Body of pancreas (tissue), 4 donors: ENCODE measurements around the gene MSS51. TPM values are rescaled to one million over a fixed set of nuclear protein-coding genes. Genes with fewer than 3 reads are reported as not detected.
"Not testable (repeated sequence)": the region's sequence is repeated elsewhere in the genome, so short reads cannot be mapped to it uniquely, and the experiment has no call there.

Experiments
- ATAC-seq: fragments of 150-250 bp; one replicate; pipeline ENCODE4 v1.9.1; 2016
- DNase-seq, 4 donors: peaks; one replicate each; pipeline ENCODE4 v3.0.0-alpha.2; 2019
- H3K27ac ChIP-seq, 4 donors: fragments of 200-600 bp; sonication (generic); 1 replicate in 3 of 4; 2 replicates in 1 of 4; pipeline versions ENCODE4 v1.5.1 to v1.6.1; 2016 to 2019; ENCODE audit warnings: mild to moderate bottlenecking in 1 of 4, mixed read lengths in 1 of 4, moderate library complexity in 1 of 4
- H3K27me3 ChIP-seq, 2 donors: fragments of 200-600 bp; sonication (generic); one replicate each; pipeline ENCODE4 v1.6.0; 2016; ENCODE audit warnings: mild to moderate bottlenecking in 1 of 2
- H3K36me3 ChIP-seq, 2 donors: fragments of 200-600 bp; sonication (generic); replicated peaks in 1 of 2; 2 replicates each; pipeline ENCODE4 v1.5.1; 2016; ENCODE audit warnings: low read depth in 2 of 2; ENCODE audit not compliant: insufficient read depth in 1 of 2
- H3K4me1 ChIP-seq: fragments of 200-600 bp; sonication (generic); one replicate; pipeline ENCODE4 v1.6.0; 2016
- H3K4me3 ChIP-seq, 2 donors: fragments of 200-600 bp; sonication (generic); 1 replicate in 1 of 2; 2 replicates in 1 of 2; pipeline ENCODE4 v1.5.1; 2016 to 2019
- H3K9me3 ChIP-seq, 3 donors: fragments of 200-600 bp; sonication (generic); 1 replicate in 2 of 3; 2 replicates in 1 of 3; pipeline ENCODE4 v1.5.1; 2016
- POLR2A ChIP-seq, 3 donors: fragments of 450-650 bp; IDR thresholded peaks; one replicate each; pipeline ENCODE4 v1.6.1; 2016; ENCODE audit warnings: antibody characterized with exemption in 3 of 3, mild to moderate bottlenecking in 2 of 3
- WGBS, 2 donors: methylation state at CpG; one replicate each; pipeline ENCODE4 v1.1.5; 2017; 5-methylcytosine and 5-hydroxymethylcytosine counted together
- intact Hi-C: fragments of 100-400 bp; cut with DNase I; formaldehyde crosslinking; loops from one replicate; pipeline ENCODE4 v1.15.1; 2023
- total RNA-seq, 2 donors: library from RNA; depleted of rRNA; stranded (reverse); fragments of >200 nt; gene quantifications; one replicate each; pipeline ENCODE4 v1.1.0, GENCODE V29; 2016
- TF ChIP-seq, protein P1 (sequence below), 7 experiments: fragments of 450-650 bp in 4 of 7; fragments of 200-600 bp in 3 of 7; sonication (generic) in 3 of 7; IDR thresholded peaks; one replicate each; pipeline ENCODE4 v1.5.1; 2016 to 2019; ENCODE audit warnings: antibody characterized with exemption in 7 of 7

Gene MSS51
- total RNA-seq, 2 donors from 2014 or later, result 2.3 to 3.9 TPM

DNA sequence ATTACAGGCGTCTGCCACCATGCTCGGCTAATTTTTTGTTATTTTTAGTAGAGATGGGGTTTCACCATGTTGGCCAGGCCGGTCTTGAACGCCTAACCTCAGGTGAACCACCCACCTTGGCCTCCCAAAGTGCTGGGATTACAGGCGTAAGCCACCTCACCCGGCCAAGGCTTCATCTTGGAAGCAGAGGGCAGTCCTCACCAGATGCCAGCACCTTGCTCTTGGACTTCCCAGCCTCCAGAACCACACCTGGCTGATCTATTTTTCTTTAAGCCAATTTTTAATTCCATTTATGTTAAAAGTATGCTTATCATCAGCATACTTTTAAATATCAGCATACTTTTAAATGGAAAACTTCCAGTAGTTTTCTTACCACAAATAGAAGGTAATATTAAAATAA lies 31.7 kb downstream of the MSS51 start:
- intact Hi-C loops, result no loop called here
- WGBS, 2 donors, result 96 to 98% methylated on average over 6 of the region's 6 CpGs
- H3K36me3 ChIP-seq, result peaks cover 0 to 2% of the 10 kb centered on the region in 2 donors
- TF ChIP-seq, protein P1, sequence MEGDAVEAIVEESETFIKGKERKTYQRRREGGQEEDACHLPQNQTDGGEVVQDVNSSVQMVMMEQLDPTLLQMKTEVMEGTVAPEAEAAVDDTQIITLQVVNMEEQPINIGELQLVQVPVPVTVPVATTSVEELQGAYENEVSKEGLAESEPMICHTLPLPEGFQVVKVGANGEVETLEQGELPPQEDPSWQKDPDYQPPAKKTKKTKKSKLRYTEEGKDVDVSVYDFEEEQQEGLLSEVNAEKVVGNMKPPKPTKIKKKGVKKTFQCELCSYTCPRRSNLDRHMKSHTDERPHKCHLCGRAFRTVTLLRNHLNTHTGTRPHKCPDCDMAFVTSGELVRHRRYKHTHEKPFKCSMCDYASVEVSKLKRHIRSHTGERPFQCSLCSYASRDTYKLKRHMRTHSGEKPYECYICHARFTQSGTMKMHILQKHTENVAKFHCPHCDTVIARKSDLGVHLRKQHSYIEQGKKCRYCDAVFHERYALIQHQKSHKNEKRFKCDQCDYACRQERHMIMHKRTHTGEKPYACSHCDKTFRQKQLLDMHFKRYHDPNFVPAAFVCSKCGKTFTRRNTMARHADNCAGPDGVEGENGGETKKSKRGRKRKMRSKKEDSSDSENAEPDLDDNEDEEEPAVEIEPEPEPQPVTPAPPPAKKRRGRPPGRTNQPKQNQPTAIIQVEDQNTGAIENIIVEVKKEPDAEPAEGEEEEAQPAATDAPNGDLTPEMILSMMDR (IDR thresholded peaks at IDR 0.05), result no peak
- TF ChIP-seq POLR2A (IDR thresholded peaks at IDR 0.05), result no peak
- no peaks in the 10 kb centered on the region for H3K27me3 ChIP-seq
- no peaks in the 10 kb centered on the region for H3K4me1 ChIP-seq
- H3K27ac ChIP-seq, result no peak overlapping the region
- ATAC-seq (no peak), DNase-seq (no peak)
- H3K4me3 ChIP-seq, result no peak overlapping the region
- H3K9me3 ChIP-seq, result no peaks in the 10 kb centered on the region

DNA sequence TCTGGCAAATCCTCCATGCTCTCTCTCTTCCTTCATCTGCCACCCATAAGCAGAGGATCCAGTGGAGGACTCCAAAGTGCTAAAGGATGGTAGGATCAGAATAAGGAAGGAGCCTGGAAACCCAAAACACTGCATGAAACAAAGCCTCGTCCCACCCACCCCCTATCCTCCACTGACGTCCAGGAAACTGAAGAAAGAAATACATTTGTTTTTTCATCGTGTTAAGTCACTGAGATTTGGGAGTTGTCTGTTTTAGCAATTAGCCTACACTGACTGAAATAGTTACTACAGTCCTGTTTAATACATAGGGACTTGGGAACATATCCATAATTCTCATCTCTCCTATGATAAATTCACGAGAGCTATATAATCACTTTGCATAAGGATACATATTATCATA lies 34.3 kb downstream of the MSS51 start:
- peaks cover 3 to 14% of the 10 kb centered on the region in 2 donors for H3K36me3 ChIP-seq
- no peak for DNase-seq
- H3K4me1 ChIP-seq, result no peaks in the 10 kb centered on the region
- no peak overlapping the region for H3K27ac ChIP-seq
- no peaks in the 10 kb centered on the region for H3K9me3 ChIP-seq
- H3K27me3 ChIP-seq, result no peaks in the 10 kb centered on the region
- 81 to 82% methylated on average over 4 of the region's 4 CpGs for WGBS, 2 donors
- no peak for TF ChIP-seq POLR2A (IDR thresholded peaks at IDR 0.05)
- TF ChIP-seq, protein P1 (IDR thresholded peaks at IDR 0.05), result no peak
- ATAC-seq, result no peak
- no peak overlapping the region for H3K4me3 ChIP-seq
- intact Hi-C loops, result no loop called here

DNA sequence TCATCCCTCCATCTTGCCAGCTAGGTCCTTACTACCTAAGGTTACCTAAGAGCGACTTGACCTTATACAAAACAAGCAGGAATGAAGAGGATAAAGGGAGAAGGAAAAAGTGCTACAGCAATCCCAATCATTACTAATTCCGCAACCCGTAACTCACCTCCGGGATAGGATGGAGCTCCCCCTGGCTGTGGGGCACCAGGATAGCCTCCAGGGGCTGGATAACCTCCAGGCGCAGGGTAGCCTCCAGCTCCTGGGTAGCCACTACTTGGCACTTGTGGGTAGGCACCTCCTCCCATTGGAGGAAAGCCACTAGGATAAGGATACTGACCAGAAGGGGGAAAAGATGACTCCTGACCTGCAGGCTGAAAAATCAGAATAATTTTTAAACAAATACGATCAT lies 35.3 kb downstream of the MSS51 start:
- DNase-seq, result no peak
- H3K9me3 ChIP-seq, result no peaks in the 10 kb centered on the region
- no peak overlapping the region for H3K4me3 ChIP-seq
- WGBS, 2 donors, result 94% methylated on average over 6 of the region's 6 CpGs
- ATAC-seq, result no peak
- H3K4me1 ChIP-seq, result no peaks in the 10 kb centered on the region
- TF ChIP-seq POLR2A (IDR thresholded peaks at IDR 0.05), result no peak
- TF ChIP-seq, protein P1 (IDR thresholded peaks at IDR 0.05), result no peak
- intact Hi-C loops, result no loop called here
- no peaks in the 10 kb centered on the region for H3K27me3 ChIP-seq
- H3K36me3 ChIP-seq, result peaks cover 3 to 14% of the 10 kb centered on the region in 2 donors
- no peak overlapping the region for H3K27ac ChIP-seq

GRCh38 chr10:73394325-73394724 lies 39.0 kb downstream of the MSS51 start:
- not testable (repeated sequence) for ATAC-seq

DNA sequence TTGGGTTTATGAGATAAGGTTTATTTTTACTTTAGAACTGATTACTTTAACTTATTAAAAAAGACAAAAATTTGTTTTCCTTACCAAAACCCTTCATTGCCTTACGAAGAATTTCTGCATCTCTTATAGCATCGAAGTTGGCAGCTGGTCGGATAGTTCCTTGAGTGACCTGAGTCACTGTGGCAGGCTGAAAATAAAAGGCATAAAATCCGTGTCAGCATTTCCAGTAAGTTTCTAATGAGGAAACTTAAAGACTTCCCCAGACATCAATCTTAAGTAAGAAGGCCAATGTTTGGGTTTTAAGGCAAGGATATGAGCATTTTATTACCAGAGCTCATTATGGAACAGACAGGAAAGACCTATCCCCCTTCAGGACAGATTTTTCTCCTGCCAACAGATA lies 45.1 kb downstream of the MSS51 start:
- WGBS, 2 donors, result 91 to 94% methylated on average over 4 of the region's 4 CpGs
- Histone ChIP-seq H3K4me3 (no peak overlapping the region), H3K4me1 (no peaks in the 10 kb centered on the region), H3K9me3 (no peaks in the 10 kb centered on the region), H3K27ac (no peak overlapping the region), H3K36me3 (peaks cover 0 to 32% of the 10 kb centered on the region in 2 donors), H3K27me3 (no peaks in the 10 kb centered on the region)
- intact Hi-C loops, result no loop called here
- ATAC-seq (no peak), DNase-seq (no peak)
- TF ChIP-seq POLR2A (IDR thresholded peaks at IDR 0.05), result no peak
- TF ChIP-seq, protein P1 (IDR thresholded peaks at IDR 0.05), result no peak

More at GRCh38 chr10:73394325-73394724, 39.0 kb downstream of the MSS51 start:
- 98 to 100% methylated on average over 3 of the region's 4 CpGs for WGBS, 2 donors
- H3K9me3 ChIP-seq, DNase-seq, H3K27ac ChIP-seq, H3K4me1 ChIP-seq, H3K4me3 ChIP-seq, intact Hi-C loops, H3K27me3 ChIP-seq: not testable (repeated sequence)
- H3K36me3 ChIP-seq, result peaks cover 3 to 17% of the 10 kb centered on the region in 2 donors
